ENCODE measurements around the gene TOM1L1.
"Not testable (repeated sequence)": the region's sequence is repeated elsewhere in the genome, so short reads cannot be mapped to it uniquely, and the experiment has no call there.

TOM1L1 gene, protein sequence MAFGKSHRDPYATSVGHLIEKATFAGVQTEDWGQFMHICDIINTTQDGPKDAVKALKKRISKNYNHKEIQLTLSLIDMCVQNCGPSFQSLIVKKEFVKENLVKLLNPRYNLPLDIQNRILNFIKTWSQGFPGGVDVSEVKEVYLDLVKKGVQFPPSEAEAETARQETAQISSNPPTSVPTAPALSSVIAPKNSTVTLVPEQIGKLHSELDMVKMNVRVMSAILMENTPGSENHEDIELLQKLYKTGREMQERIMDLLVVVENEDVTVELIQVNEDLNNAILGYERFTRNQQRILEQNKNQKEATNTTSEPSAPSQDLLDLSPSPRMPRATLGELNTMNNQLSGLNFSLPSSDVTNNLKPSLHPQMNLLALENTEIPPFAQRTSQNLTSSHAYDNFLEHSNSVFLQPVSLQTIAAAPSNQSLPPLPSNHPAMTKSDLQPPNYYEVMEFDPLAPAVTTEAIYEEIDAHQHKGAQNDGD

DNA sequence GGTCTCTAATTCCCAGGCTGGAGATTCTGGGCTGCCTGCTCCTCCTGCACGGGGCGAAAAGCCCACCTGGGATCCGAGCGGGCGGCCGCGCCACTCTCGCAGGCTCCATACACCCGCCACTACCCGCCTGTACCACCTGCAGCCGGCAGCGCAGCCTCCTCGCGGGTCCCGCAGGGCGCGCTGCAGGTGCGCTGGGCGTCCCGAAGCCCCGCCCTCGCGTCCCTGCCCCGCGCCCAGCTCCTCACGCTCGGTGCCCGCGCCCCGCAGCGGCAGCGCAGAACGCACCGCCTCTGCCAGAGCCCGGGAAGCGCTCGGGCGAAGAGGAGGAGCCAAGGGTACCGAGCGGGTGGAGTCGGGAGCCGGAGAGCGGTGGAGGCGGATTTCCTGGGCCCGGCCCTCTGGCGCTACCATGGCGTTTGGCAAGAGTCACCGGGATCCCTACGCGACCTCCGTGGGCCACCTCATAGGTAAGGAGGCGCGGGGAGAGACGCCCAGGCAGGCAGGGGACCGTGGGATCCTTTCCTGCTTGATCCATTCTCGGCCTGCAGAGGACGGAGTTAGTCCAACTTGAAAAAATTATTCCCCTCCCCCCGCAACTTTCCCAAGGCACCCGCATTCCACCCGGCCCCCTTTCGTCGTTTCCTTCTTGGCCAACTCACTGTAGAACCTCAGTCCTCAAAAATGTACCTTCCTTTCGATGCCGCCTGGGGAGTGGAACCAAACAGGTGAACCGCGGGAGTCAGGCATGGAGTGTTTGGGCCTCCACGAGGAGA lies at the start of gene TOM1L1:
TSS of gene TOM1L1 (plus strand) at position 396 of the 773 bp plus-strand sequence. CDS start at position 410, 14 bp downstream.
- Histone ChIP-seq H3K36me3 (ENCODE audit: control insufficient read depth, insufficient read depth, low read length) (peaks cover 18% of the 10 kb centered on the region), H3K27ac (ENCODE audit: low read depth, low read length) (peak within 1 kb of the TSS; percentile 88), H3K4me3 (ENCODE audit: low read depth, low read length) (peak within 1 kb of the TSS; percentile 99), H3K4me1 (ENCODE audit: control insufficient read depth, insufficient read depth, low read length) (peaks cover 35% of the 10 kb centered on the region), H3K27me3 (ENCODE audit: control insufficient read depth, insufficient read depth, low read length) (no peaks in the 10 kb centered on the region), H3K9ac (ENCODE audit: low read length) (peak within 1 kb of the TSS; percentile 91), H3K9me3 (ENCODE audit: control insufficient read depth, insufficient read depth, low read depth, low read length) (no peaks in the 10 kb centered on the region)

DNA sequence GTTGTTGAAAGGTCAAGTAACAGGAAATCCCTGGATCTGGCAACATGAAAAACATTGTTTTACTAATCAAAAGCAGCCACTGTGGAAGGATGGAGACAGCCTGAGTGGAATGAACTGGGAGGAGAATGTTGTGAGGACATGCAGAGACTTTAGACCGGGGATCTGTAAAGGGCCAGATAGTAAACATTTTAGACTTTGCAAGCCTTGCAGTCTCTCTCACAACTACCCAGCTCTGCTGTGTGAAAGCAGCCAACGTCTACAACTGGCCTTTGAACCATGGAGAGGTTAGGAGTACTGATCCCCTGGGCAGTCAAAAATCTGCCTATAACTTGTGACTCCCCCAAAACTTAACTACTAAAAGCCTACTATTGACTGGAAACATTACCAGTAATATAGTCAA lies 41.5 kb upstream of the TOM1L1 start:
- H3K36me3 ChIP-seq (ENCODE audit: control insufficient read depth, insufficient read depth, low read length) = no peaks in the 10 kb centered on the region
- H3K4me1 ChIP-seq (ENCODE audit: control insufficient read depth, insufficient read depth, low read length) = peaks cover 9% of the 10 kb centered on the region
- no peak overlapping the region for H3K9ac ChIP-seq (ENCODE audit: low read length)
- H3K27me3 ChIP-seq (ENCODE audit: control insufficient read depth, insufficient read depth, low read length) = no peaks in the 10 kb centered on the region
- H3K27ac ChIP-seq (ENCODE audit: low read depth, low read length) = no peak overlapping the region
- H3K4me3 ChIP-seq (ENCODE audit: low read depth, low read length) = no peak overlapping the region
- no peaks in the 10 kb centered on the region for H3K9me3 ChIP-seq (ENCODE audit: control insufficient read depth, insufficient read depth, low read depth, low read length)

DNA sequence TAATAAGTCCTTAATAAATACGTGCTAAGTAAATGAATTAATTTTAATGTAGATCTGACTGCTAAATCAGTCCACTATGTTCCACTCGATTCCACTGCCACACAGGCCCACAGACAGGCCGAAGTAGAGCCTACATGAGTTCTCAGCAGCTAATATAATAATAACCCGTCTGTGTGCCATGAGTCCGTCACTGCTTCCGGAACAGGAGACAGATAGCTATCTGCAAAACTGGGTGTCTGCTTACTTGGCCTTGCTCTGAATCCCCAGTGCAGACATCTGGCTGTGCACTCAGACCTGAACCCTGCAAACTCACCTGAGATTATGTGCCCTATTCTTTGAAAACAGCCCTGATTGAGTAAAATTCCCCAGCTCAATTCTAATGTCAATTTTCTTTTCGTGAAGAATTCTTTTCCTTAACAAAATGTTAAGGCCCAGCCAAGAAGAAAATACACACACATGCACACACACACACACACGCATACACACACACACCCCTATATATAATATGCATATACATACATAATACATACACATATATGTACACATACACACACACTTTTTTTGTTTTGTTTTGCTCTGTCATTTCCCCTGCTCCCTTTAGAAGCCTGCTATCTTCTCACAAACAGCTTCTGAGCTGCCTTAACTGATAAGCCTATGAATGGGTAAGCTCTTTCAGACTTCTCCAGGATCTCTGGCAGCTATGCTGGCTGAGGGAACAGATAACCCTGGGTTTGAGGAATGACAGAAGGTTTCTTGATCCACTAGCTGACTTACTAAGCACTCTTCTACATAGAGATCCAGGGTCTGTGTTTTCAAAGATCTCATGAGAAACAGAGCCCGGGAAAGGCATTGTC lies 39.8 kb upstream of the TOM1L1 start:
- Histone ChIP-seq H3K4me1 (ENCODE audit: control insufficient read depth, insufficient read depth, low read length) (peaks cover 13% of the 10 kb centered on the region), H3K4me3 (ENCODE audit: low read depth, low read length) (no peak overlapping the region), H3K9ac (ENCODE audit: low read length) (no peak overlapping the region)

DNA sequence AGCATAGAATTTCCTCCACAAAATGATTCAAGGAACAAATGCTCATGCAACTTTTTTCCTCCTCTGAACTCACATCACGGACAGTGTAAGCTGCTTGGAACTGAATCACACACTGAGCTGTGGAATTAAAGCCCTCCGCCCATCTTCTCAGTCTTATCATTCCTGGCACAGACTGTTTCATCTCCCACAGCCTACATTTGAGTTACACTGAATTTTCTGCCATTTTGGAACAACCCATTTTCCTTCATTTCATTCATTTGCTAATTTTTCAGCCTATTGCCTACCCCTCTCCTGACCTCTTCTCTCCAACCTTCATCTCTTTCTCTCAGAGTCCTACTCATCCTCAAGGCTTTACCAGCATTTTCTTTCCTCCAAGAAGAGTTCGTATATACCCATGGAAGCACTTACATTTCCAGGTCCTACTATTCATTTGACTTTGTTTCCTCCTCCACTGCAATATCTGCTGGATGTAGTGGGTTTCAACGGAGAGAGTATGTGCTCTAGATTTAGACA lies 39.1 kb upstream of the TOM1L1 start:
- Histone ChIP-seq H3K4me3 (ENCODE audit: low read depth, low read length) (no peak overlapping the region), H3K27me3 (ENCODE audit: control insufficient read depth, insufficient read depth, low read length) (no peaks in the 10 kb centered on the region), H3K9ac (ENCODE audit: low read length) (no peak overlapping the region), H3K27ac (ENCODE audit: low read depth, low read length) (no peak overlapping the region), H3K4me1 (ENCODE audit: control insufficient read depth, insufficient read depth, low read length) (peaks cover 13% of the 10 kb centered on the region), H3K9me3 (ENCODE audit: control insufficient read depth, insufficient read depth, low read depth, low read length) (no peaks in the 10 kb centered on the region), H3K36me3 (ENCODE audit: control insufficient read depth, insufficient read depth, low read length) (no peaks in the 10 kb centered on the region)

More for the DNA sequence above, 39.8 kb upstream of the TOM1L1 start:
- no peaks in the 10 kb centered on the region for H3K9me3 ChIP-seq (ENCODE audit: control insufficient read depth, insufficient read depth, low read depth, low read length)
- no peaks in the 10 kb centered on the region for H3K27me3 ChIP-seq (ENCODE audit: control insufficient read depth, insufficient read depth, low read length)
- no peak overlapping the region for H3K27ac ChIP-seq (ENCODE audit: low read depth, low read length)
- H3K36me3 ChIP-seq (ENCODE audit: control insufficient read depth, insufficient read depth, low read length) = no peaks in the 10 kb centered on the region

DNA sequence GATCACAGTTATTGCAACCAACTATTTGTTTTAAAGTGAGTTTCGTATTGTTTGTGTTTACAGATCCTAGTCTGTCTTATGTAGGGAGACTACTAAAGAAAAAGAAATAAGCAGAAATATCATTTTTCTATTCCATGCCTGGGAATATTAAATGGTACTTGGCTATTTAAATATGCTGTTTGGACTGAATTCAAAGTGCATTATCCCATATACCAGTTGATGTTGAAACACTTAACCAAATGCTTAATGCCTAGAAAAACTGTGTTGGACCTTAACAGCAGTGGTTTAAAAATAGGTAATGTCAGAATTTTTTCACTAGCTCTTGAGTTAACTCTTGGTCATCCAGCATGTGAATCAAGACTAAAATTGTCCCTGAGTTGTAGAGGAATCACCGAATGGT lies 37.5 kb upstream of the TOM1L1 start:
- Histone ChIP-seq H3K27me3 (ENCODE audit: control insufficient read depth, insufficient read depth, low read length) (no peaks in the 10 kb centered on the region), H3K9ac (ENCODE audit: low read length) (no peak overlapping the region), H3K27ac (ENCODE audit: low read depth, low read length) (no peak overlapping the region), H3K36me3 (ENCODE audit: control insufficient read depth, insufficient read depth, low read length) (no peaks in the 10 kb centered on the region), H3K9me3 (ENCODE audit: control insufficient read depth, insufficient read depth, low read depth, low read length) (no peaks in the 10 kb centered on the region), H3K4me3 (ENCODE audit: low read depth, low read length) (no peak overlapping the region), H3K4me1 (ENCODE audit: control insufficient read depth, insufficient read depth, low read length) (peaks cover 13% of the 10 kb centered on the region)

DNA sequence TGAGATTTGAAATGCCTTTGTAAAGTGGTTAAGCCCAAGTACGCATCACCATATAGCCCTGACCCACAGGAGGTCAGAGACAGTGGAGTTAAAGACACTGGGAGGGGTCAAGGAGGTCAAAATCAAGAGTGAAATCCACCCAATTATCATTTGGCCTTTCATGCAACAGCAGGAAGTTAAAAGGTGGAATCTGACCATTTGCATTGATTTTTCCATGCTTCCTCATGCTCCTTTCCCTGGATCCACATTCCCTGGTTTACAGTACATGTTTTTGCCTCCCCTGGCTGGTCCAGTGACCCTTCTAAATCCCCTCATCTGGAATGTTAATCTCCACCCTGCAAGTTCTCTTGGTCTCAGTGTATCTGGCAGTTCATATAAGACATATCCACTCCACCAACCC lies 36.6 kb upstream of the TOM1L1 start:
- no peaks in the 10 kb centered on the region for H3K36me3 ChIP-seq (ENCODE audit: control insufficient read depth, insufficient read depth, low read length)
- H3K9ac ChIP-seq (ENCODE audit: low read length) = no peak overlapping the region
- H3K27ac ChIP-seq (ENCODE audit: low read depth, low read length) = no peak overlapping the region
- H3K4me1 ChIP-seq (ENCODE audit: control insufficient read depth, insufficient read depth, low read length) = peaks cover 13% of the 10 kb centered on the region
- H3K4me3 ChIP-seq (ENCODE audit: low read depth, low read length) = no peak overlapping the region
- H3K27me3 ChIP-seq (ENCODE audit: control insufficient read depth, insufficient read depth, low read length) = no peaks in the 10 kb centered on the region
- no peaks in the 10 kb centered on the region for H3K9me3 ChIP-seq (ENCODE audit: control insufficient read depth, insufficient read depth, low read depth, low read length)

DNA sequence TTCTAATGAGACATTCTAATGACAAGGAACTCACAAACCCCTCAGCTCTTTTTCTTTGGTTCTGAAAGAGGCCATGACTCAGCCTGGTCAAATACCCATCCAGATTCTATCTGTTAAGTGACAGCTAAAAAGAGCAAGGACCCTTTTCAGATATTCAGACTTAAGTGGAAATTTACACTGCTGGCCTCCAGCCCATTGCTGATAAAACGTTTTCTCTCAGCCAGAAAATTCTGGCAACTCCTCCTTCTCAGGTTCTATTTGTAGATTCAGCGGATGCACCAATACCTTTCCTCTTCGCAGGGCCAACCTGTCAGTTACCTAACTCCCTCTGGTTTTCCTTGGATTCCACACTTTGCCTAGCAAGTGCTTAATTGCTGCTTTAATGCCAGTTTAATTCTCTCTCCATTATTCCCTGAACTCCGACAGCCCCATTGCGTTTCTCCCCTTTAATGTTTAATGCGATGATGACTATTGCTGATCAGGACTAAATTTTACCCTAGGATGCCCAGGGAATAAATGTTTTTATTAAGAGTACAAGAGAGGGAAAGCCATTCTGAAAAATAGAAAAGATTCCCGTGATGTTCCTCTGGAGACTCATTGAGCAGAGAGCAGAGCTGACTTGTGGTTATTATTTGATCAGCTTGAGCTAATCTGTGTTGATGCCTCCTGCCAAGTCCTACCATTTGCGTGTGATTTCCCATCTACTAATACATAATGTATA lies 35.9 kb upstream of the TOM1L1 start:
- no peak overlapping the region for H3K9ac ChIP-seq (ENCODE audit: low read length)
- H3K4me1 ChIP-seq (ENCODE audit: control insufficient read depth, insufficient read depth, low read length) = peaks cover 13% of the 10 kb centered on the region
- H3K27me3 ChIP-seq (ENCODE audit: control insufficient read depth, insufficient read depth, low read length) = no peaks in the 10 kb centered on the region
- no peak overlapping the region for H3K27ac ChIP-seq (ENCODE audit: low read depth, low read length)
- no peaks in the 10 kb centered on the region for H3K9me3 ChIP-seq (ENCODE audit: control insufficient read depth, insufficient read depth, low read depth, low read length)
- no peak overlapping the region for H3K4me3 ChIP-seq (ENCODE audit: low read depth, low read length)
- no peaks in the 10 kb centered on the region for H3K36me3 ChIP-seq (ENCODE audit: control insufficient read depth, insufficient read depth, low read length)

DNA sequence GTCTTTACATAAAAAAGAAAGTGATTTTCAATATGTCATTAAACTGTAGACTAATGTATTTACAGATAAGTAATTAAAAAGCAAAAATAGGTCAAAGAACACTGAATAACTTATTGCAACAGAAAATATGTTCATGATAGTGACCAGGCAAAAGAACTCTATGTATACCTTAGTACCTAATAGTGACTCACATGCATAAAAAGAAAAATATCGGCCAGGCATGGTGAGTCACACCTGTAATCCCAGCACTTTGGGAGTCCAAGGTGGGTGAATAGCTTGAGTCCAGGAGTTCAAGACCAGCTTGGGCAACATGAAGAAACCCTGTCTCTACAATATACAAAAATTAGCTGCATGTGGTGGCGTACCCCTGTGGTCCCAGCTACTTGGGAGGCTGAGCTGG lies 33.0 kb upstream of the TOM1L1 start:
- Histone ChIP-seq H3K27ac (ENCODE audit: low read depth, low read length) (no peak overlapping the region), H3K27me3 (ENCODE audit: control insufficient read depth, insufficient read depth, low read length) (no peaks in the 10 kb centered on the region), H3K9ac (ENCODE audit: low read length) (no peak overlapping the region), H3K36me3 (ENCODE audit: control insufficient read depth, insufficient read depth, low read length) (no peaks in the 10 kb centered on the region), H3K9me3 (ENCODE audit: control insufficient read depth, insufficient read depth, low read depth, low read length) (no peaks in the 10 kb centered on the region), H3K4me3 (ENCODE audit: low read depth, low read length) (no peak overlapping the region), H3K4me1 (ENCODE audit: control insufficient read depth, insufficient read depth, low read length) (peaks cover 8% of the 10 kb centered on the region)

DNA sequence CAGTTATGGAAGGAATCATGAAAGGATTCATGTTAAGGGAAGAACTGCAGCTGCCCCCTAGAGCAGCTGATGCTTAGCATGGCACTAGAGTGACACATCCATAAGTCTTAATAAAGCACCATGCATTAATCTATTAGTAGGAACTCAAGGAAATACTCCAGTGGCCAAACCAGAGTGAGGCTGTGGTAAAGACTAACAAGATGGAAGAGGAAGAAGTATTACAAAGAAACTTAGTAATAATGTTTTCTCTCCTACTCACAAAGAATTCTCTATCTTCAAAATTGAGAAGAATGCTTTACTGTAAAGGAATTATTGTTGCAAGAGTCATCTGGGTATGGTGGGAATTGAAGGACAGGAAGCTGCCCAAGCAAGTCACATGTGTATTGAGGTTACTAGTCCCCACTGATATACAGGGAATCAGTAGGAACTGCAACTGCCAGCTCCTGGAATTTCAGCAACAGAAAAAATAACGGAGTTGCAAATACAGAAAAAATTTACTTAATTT lies 29.9 kb upstream of the TOM1L1 start:
- H3K4me3 ChIP-seq (ENCODE audit: low read depth, low read length) = no peak overlapping the region
- no peaks in the 10 kb centered on the region for H3K9me3 ChIP-seq (ENCODE audit: control insufficient read depth, insufficient read depth, low read depth, low read length)
- no peaks in the 10 kb centered on the region for H3K36me3 ChIP-seq (ENCODE audit: control insufficient read depth, insufficient read depth, low read length)
- H3K27me3 ChIP-seq (ENCODE audit: control insufficient read depth, insufficient read depth, low read length) = no peaks in the 10 kb centered on the region
- no peak overlapping the region for H3K27ac ChIP-seq (ENCODE audit: low read depth, low read length)
- no peak overlapping the region for H3K9ac ChIP-seq (ENCODE audit: low read length)
- 0 out of 2 replicates have a peak, but pooled peaks cover under 1% of the 10 kb centered on the region for H3K4me1 ChIP-seq (ENCODE audit: control insufficient read depth, insufficient read depth, low read length)

DNA sequence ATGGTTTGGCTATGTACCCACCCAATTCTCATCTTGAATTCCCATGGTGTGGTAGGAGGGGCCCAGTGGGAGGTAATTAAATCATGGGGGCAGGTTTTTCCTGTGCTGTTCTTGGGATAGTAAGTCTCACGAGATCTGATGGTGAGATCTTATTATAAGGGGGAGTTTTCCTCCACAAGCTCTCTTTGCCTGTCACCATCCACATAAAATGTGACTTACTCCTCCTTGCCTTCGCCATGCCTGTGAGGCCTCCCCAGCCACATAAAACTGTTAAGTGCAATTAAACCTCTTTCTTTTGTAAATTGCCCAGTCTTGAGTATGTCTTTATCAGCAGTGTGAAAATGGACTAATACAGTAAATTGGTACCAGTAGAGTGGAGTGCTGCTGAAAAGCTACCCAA lies 24.7 kb upstream of the TOM1L1 start:
- H3K36me3 ChIP-seq (ENCODE audit: control insufficient read depth, insufficient read depth, low read length); H3K27ac ChIP-seq (ENCODE audit: low read depth, low read length); H3K9me3 ChIP-seq (ENCODE audit: control insufficient read depth, insufficient read depth, low read depth, low read length); H3K4me3 ChIP-seq (ENCODE audit: low read depth, low read length); H3K27me3 ChIP-seq (ENCODE audit: control insufficient read depth, insufficient read depth, low read length); H3K9ac ChIP-seq (ENCODE audit: low read length); H3K4me1 ChIP-seq (ENCODE audit: control insufficient read depth, insufficient read depth, low read length): not testable (repeated sequence)
